Measurements from ENCODE around the gene NAP1L5.

Gene NAP1L5

GRCh38 chr4:88696630-88697029 is 999 bp downstream of the NAP1L5 start:
- Histone ChIP-seq H3F3A (ENCODE audit: low read depth) (no peaks in the 10 kb centered on the region), H3K4me2 (ENCODE audit: low read depth, low read length, poor library complexity, severe bottlenecking) (peak overlapping the region; percentile 39), H2AFZ (ENCODE audit: low read length) (no peak overlapping the region), H3K27me3 (ENCODE audit: insufficient read depth, low read length, poor library complexity, severe bottlenecking) (no peaks in the 10 kb centered on the region), H3K4me3 (ENCODE audit: low read length, poor library complexity, severe bottlenecking) (peak overlapping the region; percentile 77), H4K20me1 (ENCODE audit: insufficient read depth, low read length, poor library complexity, severe bottlenecking) (no peaks in the 10 kb centered on the region), H3K4me1 (ENCODE audit: insufficient read depth, low read length, poor library complexity, severe bottlenecking) (no peaks in the 10 kb centered on the region), H3K9me2 (replicated peaks; ENCODE audit: low read depth, low read length) (no peaks in the 10 kb centered on the region), H3K36me3 (ENCODE audit: insufficient read depth, low read length) (no peaks in the 10 kb centered on the region), H3K79me2 (ENCODE audit: insufficient read depth, low read length) (no peaks in the 10 kb centered on the region), H3K9ac (ENCODE audit: low read depth, low read length, poor library complexity, severe bottlenecking) (peak overlapping the region; percentile 69), H3K9me3 (ENCODE audit: insufficient read depth, low read depth, low read length) (no peaks in the 10 kb centered on the region)
- TF ChIP-seq EZH2phosphoT487 (IDR thresholded peaks at IDR 0.05; ENCODE audit: borderline replicate concordance) (no peak), CTCF (conservative IDR thresholded peaks at IDR 0.05; ENCODE audit: low read length) (no peak)

- H2AFZ ChIP-seq (ENCODE audit: low read length): no peak overlapping the region
- no peaks in the 10 kb centered on the region for H3K27me3 ChIP-seq (ENCODE audit: insufficient read depth, low read length, poor library complexity, severe bottlenecking)
- H3K9ac ChIP-seq (ENCODE audit: low read depth, low read length, poor library complexity, severe bottlenecking): no peak overlapping the region
- TF ChIP-seq EZH2phosphoT487 (IDR thresholded peaks at IDR 0.05; ENCODE audit: borderline replicate concordance) (no peak), CTCF (conservative IDR thresholded peaks at IDR 0.05; ENCODE audit: low read length) (no peak)
- H3K9me2 ChIP-seq (replicated peaks; ENCODE audit: low read depth, low read length): no peaks in the 10 kb centered on the region
- no peaks in the 10 kb centered on the region for H3K36me3 ChIP-seq (ENCODE audit: insufficient read depth, low read length)
- H3F3A ChIP-seq (ENCODE audit: low read depth): no peaks in the 10 kb centered on the region
- H3K4me2 ChIP-seq (ENCODE audit: low read depth, low read length, poor library complexity, severe bottlenecking): no peak overlapping the region
- no peaks in the 10 kb centered on the region for H3K9me3 ChIP-seq (ENCODE audit: insufficient read depth, low read depth, low read length)
- H3K4me3 ChIP-seq (ENCODE audit: low read length, poor library complexity, severe bottlenecking): no peak overlapping the region
- no peaks in the 10 kb centered on the region for H4K20me1 ChIP-seq (ENCODE audit: insufficient read depth, low read length, poor library complexity, severe bottlenecking)
- H3K4me1 ChIP-seq (ENCODE audit: insufficient read depth, low read length, poor library complexity, severe bottlenecking): no peaks in the 10 kb centered on the region
- H3K79me2 ChIP-seq (ENCODE audit: insufficient read depth, low read length): no peaks in the 10 kb centered on the region
Observed at GRCh38 chr4:88693792-88694191, 3.8 kb downstream of the NAP1L5 start.

GRCh38 chr4:88690355-88690754 is 7.3 kb downstream of the NAP1L5 start:
- H3F3A ChIP-seq (ENCODE audit: low read depth): no peaks in the 10 kb centered on the region
- no peaks in the 10 kb centered on the region for H3K4me1 ChIP-seq (ENCODE audit: insufficient read depth, low read length, poor library complexity, severe bottlenecking)
- no peaks in the 10 kb centered on the region for H3K9me3 ChIP-seq (ENCODE audit: insufficient read depth, low read depth, low read length)
- no peak overlapping the region for H2AFZ ChIP-seq (ENCODE audit: low read length)
- H4K20me1 ChIP-seq (ENCODE audit: insufficient read depth, low read length, poor library complexity, severe bottlenecking): no peaks in the 10 kb centered on the region
- no peaks in the 10 kb centered on the region for H3K27me3 ChIP-seq (ENCODE audit: insufficient read depth, low read length, poor library complexity, severe bottlenecking)
- TF ChIP-seq EZH2phosphoT487 (IDR thresholded peaks at IDR 0.05; ENCODE audit: borderline replicate concordance) (no peak), CTCF (conservative IDR thresholded peaks at IDR 0.05; ENCODE audit: low read length) (no peak)
- H3K4me3 ChIP-seq (ENCODE audit: low read length, poor library complexity, severe bottlenecking): no peak overlapping the region
- H3K79me2 ChIP-seq (ENCODE audit: insufficient read depth, low read length): no peaks in the 10 kb centered on the region
- peaks cover 8% of the 10 kb centered on the region; the same call in 1 of the 2 replicates for H3K36me3 ChIP-seq (ENCODE audit: insufficient read depth, low read length)
- no peaks in the 10 kb centered on the region for H3K9me2 ChIP-seq (replicated peaks; ENCODE audit: low read depth, low read length)
- no peak overlapping the region for H3K4me2 ChIP-seq (ENCODE audit: low read depth, low read length, poor library complexity, severe bottlenecking)
- no peak overlapping the region for H3K9ac ChIP-seq (ENCODE audit: low read depth, low read length, poor library complexity, severe bottlenecking)
